ENCODE results near the gene CFAP74.

DNA sequence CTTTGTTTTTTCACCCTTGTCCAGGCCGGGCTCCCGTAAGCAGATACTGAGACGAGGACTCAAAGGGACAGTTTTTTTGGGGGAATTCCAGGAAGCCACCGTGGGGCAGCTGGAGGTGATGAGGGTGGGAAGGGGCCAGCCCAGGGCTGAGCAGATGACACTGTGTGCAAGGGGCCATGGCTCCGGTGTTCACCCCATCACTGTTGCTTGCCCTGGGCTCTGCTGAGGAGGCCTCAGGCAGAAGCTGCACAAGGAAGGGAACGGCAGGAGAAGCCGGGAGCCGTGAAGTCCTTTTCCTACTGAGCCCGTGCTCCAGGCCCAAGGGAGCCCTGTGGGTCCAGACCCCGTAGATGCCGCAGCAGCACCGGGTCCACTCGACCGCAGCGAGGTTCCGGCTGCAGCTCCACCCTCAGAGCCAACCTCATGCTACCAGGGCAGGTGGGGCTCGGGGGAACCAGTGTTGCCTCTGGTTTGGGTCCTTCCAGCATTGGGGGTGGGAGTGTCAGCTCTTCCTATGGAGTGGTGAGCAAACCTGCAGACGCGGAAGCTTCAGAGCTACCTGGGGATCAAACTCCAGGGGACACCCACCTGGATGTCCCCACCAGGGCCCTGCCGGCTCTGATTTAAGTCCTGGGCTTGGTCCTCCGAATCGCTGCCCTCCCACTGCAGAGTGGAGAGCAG is 92.8 kb downstream of the CFAP74 start:
- TF ChIP-seq MCM3 (IDR thresholded peaks at IDR 0.05) (no peak), SNRNP70 (optimal IDR thresholded peaks at IDR 0.05; ENCODE audit: low read depth, low read length) (no peak), RFX5 (IDR thresholded peaks at IDR 0.05; ENCODE audit: low read depth, low read length) (no peak), NR1H2 (CRISPR knock-in tag; IDR thresholded peaks at IDR 0.05) (no peak), SIN3A (IDR thresholded peaks at IDR 0.05; ENCODE audit: borderline replicate concordance in 2 of 2, control insufficient read depth in 1 of 2, low read depth in 2 of 2, low read length in 2 of 2) (no peak), POLR2AphosphoS2 (IDR thresholded peaks at IDR 0.05; ENCODE audit: low read length) (no peak), EP400 (IDR thresholded peaks at IDR 0.05) (no peak), OTX1 (CRISPR knock-in tag; IDR thresholded peaks at IDR 0.05) (no peak), ZZZ3 (IDR thresholded peaks at IDR 0.05) (no peak)
- TF ChIP-seq, protein P1, sequence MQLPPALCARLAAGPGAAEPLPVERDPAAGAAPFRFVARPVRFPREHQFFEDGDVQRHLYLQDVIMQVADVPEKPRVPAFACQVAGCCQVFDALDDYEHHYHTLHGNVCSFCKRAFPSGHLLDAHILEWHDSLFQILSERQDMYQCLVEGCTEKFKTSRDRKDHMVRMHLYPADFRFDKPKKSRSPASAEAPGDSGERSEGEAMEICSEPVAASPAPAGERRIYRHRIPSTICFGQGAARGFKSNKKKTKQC (CRISPR knock-in tag; IDR thresholded peaks at IDR 0.05), result no peak
- TF ChIP-seq, protein P2, sequence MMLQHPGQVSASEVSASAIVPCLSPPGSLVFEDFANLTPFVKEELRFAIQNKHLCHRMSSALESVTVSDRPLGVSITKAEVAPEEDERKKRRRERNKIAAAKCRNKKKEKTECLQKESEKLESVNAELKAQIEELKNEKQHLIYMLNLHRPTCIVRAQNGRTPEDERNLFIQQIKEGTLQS (IDR thresholded peaks at IDR 0.05), result no peak
- TF ChIP-seq, protein P2 (CRISPR knock-in tag; conservative IDR thresholded peaks at IDR 0.05), result no peak
- TF ChIP-seq, protein P3, sequence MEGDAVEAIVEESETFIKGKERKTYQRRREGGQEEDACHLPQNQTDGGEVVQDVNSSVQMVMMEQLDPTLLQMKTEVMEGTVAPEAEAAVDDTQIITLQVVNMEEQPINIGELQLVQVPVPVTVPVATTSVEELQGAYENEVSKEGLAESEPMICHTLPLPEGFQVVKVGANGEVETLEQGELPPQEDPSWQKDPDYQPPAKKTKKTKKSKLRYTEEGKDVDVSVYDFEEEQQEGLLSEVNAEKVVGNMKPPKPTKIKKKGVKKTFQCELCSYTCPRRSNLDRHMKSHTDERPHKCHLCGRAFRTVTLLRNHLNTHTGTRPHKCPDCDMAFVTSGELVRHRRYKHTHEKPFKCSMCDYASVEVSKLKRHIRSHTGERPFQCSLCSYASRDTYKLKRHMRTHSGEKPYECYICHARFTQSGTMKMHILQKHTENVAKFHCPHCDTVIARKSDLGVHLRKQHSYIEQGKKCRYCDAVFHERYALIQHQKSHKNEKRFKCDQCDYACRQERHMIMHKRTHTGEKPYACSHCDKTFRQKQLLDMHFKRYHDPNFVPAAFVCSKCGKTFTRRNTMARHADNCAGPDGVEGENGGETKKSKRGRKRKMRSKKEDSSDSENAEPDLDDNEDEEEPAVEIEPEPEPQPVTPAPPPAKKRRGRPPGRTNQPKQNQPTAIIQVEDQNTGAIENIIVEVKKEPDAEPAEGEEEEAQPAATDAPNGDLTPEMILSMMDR (IDR thresholded peaks at IDR 0.05 in 2 of 3, conservative IDR thresholded peaks at IDR 0.05 in 1 of 3; ENCODE audit: insufficient read depth in 2 of 3, low read depth in 1 of 3, low read length in 3 of 3), result no peak
